ENCODE results near the gene SBNO1. TPM values are rescaled to one million over a fixed set of nuclear protein-coding genes. Genes with fewer than 3 reads are reported as not detected.
A peak's percentile ranks its signal among the peaks of the same experiment; 100 is the strongest.

The SBNO1 gene
- total RNA-seq, 2 experiments from 2014 or later: 38.1 to 41.8 TPM

DNA sequence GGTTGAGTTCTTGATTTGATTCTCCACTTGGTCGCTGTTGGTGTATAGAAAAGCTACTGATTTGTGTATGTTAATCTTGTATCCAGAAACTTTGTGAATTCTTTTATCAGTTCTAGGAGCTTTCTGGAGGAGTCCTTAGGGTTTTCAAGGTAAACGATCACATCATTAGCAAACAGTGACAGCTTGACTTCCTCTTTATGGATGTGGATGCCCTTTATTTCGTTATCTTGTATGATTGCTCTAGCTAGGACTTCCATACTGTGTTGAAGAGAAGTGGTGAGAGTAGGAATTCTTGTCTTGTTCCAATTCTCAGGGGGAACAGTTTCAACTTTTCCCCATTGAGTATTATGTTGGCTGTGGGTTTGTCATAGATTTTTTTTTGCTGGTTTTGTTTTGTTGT lies 119.0 kb downstream of the SBNO1 start:
- Mint-ChIP-seq H3K4me3 (no peak overlapping the region), H3K27ac (peak overlapping the region; percentile 55), H3K36me3 (ENCODE audit: low read depth) (peaks cover 61% of the 10 kb centered on the region), H3K4me1 (peaks cover 50% of the 10 kb centered on the region), H3K27me3 (no peaks in the 10 kb centered on the region), H3K9me3 (peaks cover 6% of the 10 kb centered on the region)
- no peak for DNase-seq
- POLR2A ChIA-PET: interaction anchor here (0.7 kb wide), 1 partner anchor 13 kb away, joined by 19 read pairs; no protein-coding TSS in a partner anchor
- CTCF ChIA-PET: interaction anchor here (1.8 kb wide), 1 partner anchor 11 kb away, joined by 4 read pairs; no protein-coding TSS in a partner anchor

DNA sequence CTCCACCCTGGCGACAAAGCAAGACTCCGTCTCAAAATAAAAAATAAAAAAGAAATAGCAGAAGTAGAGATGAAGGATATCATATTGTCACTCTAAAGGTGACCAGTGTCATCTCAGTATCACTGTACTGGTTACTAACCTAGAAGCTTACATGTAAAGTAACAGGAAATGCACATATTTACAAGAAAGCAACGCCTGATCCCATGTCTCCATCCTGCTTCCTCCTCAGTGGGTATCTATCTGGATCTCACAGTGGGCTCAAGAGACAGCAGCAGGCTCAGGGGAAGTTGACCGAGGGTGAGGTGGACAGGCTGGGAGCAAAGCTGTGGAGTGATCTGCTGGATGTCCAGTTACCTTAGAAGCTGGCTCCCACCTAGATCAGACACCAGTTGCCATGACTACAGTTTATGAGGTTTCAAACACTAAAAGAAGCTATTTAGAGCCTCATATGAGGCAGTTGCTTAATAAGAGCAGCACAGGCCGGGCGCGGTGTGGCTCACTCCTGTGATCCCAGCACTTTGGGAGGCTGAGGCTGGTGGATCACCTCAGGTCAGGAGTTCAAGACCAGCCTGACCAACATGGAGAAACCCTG lies 120.9 kb downstream of the SBNO1 start:
- H3K27ac Mint-ChIP-seq: no peak overlapping the region
- H3K4me1 Mint-ChIP-seq: peaks cover 45% of the 10 kb centered on the region
- peaks cover 55% of the 10 kb centered on the region for H3K36me3 Mint-ChIP-seq (ENCODE audit: low read depth)
- ChIA-PET POLR2A (interaction anchor here (2.9 kb wide), 1 partner anchor 11 kb away, joined by 14 read pairs; the partner anchor contains the start of genes MPHOSPH9 and MTRFR), CTCF (interaction anchor here (0.7 to 3.5 kb wide), 2 partner anchors 12 to 92 kb away, joined by 3 to 14 read pairs; partner anchors contain the start of genes MPHOSPH9 and MTRFR)
- DNase-seq: no peak
- no peak overlapping the region for H3K4me3 Mint-ChIP-seq
- no peaks in the 10 kb centered on the region for H3K27me3 Mint-ChIP-seq
- H3K9me3 Mint-ChIP-seq: peaks cover 6% of the 10 kb centered on the region

DNA sequence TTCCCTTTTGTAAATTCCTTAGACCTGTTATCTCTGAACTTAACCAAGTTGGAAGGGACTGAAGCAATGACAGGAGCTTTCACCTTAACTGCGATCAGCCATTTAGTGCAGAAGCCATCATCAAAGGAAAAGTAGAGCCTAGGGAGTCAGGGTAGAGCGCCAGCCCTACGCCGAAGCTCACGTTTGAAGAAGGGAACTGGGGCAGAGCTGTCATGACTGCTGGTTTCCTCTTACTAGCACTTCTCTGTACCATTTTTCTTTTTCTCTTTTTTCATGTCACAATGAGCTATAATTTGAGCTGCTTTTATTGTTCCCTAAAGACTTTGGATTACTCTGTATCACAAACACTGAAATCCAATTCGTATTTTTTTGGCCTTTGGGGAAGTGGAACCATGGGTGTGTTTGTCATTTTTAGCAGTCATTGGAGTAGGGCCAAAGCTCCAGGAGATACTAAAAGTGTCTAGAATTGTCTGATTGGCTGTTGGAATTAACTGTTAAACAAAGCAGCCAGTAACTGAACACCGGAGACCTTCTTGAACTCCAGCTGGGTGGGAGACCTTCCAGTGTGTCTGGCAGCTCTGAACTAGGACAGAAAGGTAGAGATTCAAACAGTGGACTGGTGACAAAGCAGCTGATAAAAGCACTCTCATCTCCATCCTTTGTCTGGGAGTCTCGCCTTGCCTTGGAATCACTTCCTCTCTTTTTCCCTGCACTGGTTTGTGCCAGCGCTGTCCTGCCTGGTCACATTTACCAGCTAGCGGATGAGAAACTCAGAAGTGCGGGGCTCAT lies 122.3 kb downstream of the SBNO1 start:
- peaks cover 45% of the 10 kb centered on the region for H3K36me3 Mint-ChIP-seq (ENCODE audit: low read depth)
- ChIA-PET POLR2A (interaction anchor here (2.9 kb wide), 1 partner anchor 9 kb away, joined by 14 read pairs; the partner anchor contains the start of genes MPHOSPH9 and MTRFR), CTCF (interaction anchor here (0.9 to 3.5 kb wide), 5 partner anchors 8 to 124 kb away, joined by 3 to 14 read pairs (median 3); partner anchors contain the start of genes MPHOSPH9 and MTRFR)
- no peaks in the 10 kb centered on the region for H3K9me3 Mint-ChIP-seq
- no peak for DNase-seq
- no peak overlapping the region for H3K4me3 Mint-ChIP-seq
- peaks cover 51% of the 10 kb centered on the region for H3K4me1 Mint-ChIP-seq
- peak overlapping the region; percentile 71 for H3K27ac Mint-ChIP-seq
- no peaks in the 10 kb centered on the region for H3K27me3 Mint-ChIP-seq

Other genes starting within 250 kb of the SBNO1 start
- 10 to 100 TPM; 19.0 to 21.8 TPM for gene PITPNM2, start 213.8 kb downstream of the SBNO1 start, total RNA-seq
- gene MPHOSPH9, start 131.7 kb downstream of the SBNO1 start, total RNA-seq: 100 to 1,000 TPM; 134 to 162 TPM
- 10 to 100 TPM; 29.2 to 30.8 TPM for gene MTRFR, start 131.4 kb downstream of the SBNO1 start, total RNA-seq
- gene CDK2AP1, start 93.0 kb downstream of the SBNO1 start, total RNA-seq: 10 to 100 TPM; 28.7 to 34.3 TPM
- 10 to 100 TPM; 73.6 to 85.3 TPM for gene KMT5A, start 19.3 kb upstream of the SBNO1 start, total RNA-seq
- 1 to 10 TPM; 6.0 to 6.5 TPM for gene RILPL2, start 71.8 kb upstream of the SBNO1 start, total RNA-seq
- gene SNRNP35, start 93.3 kb upstream of the SBNO1 start, total RNA-seq: 10 to 100 TPM; 24.8 to 31.7 TPM
- gene RILPL1, start 168.9 kb upstream of the SBNO1 start, total RNA-seq: under 1 TPM; 0.79 to 0.89 TPM
- 100 to 1,000 TPM; 138 to 168 TPM for gene TMED2, start 219.7 kb upstream of the SBNO1 start, total RNA-seq
- 10 to 100 TPM; 35.9 to 38.3 TPM for gene DDX55, start 237.3 kb upstream of the SBNO1 start, total RNA-seq